ENCODE data around the gene ZNF146.
"Not testable (repeated sequence)": the region's sequence is repeated elsewhere in the genome, so short reads cannot be mapped to it uniquely, and the experiment has no call there.

DNA sequence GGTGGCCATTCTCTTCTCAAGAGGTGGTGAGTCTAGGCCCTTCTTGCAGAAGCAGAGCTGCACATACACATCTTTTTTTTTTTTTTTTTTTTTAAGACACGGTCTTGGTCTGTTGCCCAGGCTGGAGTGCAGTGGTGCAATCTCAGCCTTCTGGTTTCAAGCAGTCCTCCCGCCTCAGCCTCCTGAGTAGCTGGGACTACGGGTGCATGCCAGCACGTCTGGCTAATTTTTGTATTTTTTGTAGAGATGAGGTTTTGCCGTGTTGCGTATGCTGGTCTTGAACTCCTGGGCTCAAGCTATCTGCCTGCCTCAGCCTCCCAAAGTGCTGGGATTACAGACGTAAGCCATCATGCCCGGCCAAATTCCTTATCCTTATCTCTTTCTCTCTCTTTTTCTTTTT is 41.1 kb upstream of the ZNF146 start:
- TF ChIP-seq, protein P1, sequence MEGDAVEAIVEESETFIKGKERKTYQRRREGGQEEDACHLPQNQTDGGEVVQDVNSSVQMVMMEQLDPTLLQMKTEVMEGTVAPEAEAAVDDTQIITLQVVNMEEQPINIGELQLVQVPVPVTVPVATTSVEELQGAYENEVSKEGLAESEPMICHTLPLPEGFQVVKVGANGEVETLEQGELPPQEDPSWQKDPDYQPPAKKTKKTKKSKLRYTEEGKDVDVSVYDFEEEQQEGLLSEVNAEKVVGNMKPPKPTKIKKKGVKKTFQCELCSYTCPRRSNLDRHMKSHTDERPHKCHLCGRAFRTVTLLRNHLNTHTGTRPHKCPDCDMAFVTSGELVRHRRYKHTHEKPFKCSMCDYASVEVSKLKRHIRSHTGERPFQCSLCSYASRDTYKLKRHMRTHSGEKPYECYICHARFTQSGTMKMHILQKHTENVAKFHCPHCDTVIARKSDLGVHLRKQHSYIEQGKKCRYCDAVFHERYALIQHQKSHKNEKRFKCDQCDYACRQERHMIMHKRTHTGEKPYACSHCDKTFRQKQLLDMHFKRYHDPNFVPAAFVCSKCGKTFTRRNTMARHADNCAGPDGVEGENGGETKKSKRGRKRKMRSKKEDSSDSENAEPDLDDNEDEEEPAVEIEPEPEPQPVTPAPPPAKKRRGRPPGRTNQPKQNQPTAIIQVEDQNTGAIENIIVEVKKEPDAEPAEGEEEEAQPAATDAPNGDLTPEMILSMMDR (IDR thresholded peaks at IDR 0.05; ENCODE audit: insufficient read depth, low read depth, low read length), result not testable (repeated sequence)
- TF ChIP-seq EZH2 (IDR thresholded peaks at IDR 0.05; ENCODE audit: insufficient read depth, low read length), result not testable (repeated sequence)
